HepG2 (cell line): ENCODE measurements around the gene VAMP2. TPM values are rescaled to one million over a fixed set of nuclear protein-coding genes. Genes with fewer than 3 reads are reported as not detected.

Experiments
- CENPT ChIP-seq: sonication (generic); formaldehyde crosslinking; IDR thresholded peaks from 2 replicates; pipeline ENCODE4 v1.8.0; 2022; ENCODE audit warnings: low read depth, mild to moderate bottlenecking, moderate library complexity, missing genetic modification reagents
- FOSL2 ChIP-seq: sonication (generic); formaldehyde crosslinking; IDR thresholded peaks from 2 replicates; pipeline ENCODE4 v1.4.0; 2020; ENCODE audit warnings: missing genetic modification reagents
- SOX6 ChIP-seq, 2 experiments: fragments of 450-650 bp in 1 of 2; sonication (generic) in 1 of 2; formaldehyde crosslinking in 1 of 2; IDR thresholded peaks; 2 replicates each; pipeline versions ENCODE4 v1.4.0 to v1.6.1; 2017 to 2020; ENCODE audit warnings: antibody characterized with exemption in 1 of 2, mild to moderate bottlenecking in 1 of 2, missing genetic modification reagents in 1 of 2
- TEAD2 ChIP-seq: sonication (generic); formaldehyde crosslinking; IDR thresholded peaks from 2 replicates; pipeline ENCODE4 v1.9.0; 2021; ENCODE audit warnings: missing genetic modification reagents
- ZNF121 ChIP-seq: sonication (generic); formaldehyde crosslinking; IDR thresholded peaks from 2 replicates; pipeline ENCODE4 v1.5.0; 2020; ENCODE audit warnings: mild to moderate bottlenecking, missing genetic modification reagents
- ZNF333 ChIP-seq: sonication (generic); formaldehyde crosslinking; IDR thresholded peaks from 2 replicates; pipeline ENCODE4 v1.4.0; 2020; ENCODE audit warnings: mild to moderate bottlenecking, missing genetic modification reagents, borderline replicate concordance
- ZNF501 ChIP-seq: sonication (generic); formaldehyde crosslinking; IDR thresholded peaks from 2 replicates; pipeline ENCODE4 v1.5.1; 2020; ENCODE audit warnings: mild to moderate bottlenecking, moderate library complexity, missing genetic modification reagents
- ZNF788 ChIP-seq: sonication (generic); formaldehyde crosslinking; IDR thresholded peaks from 2 replicates; pipeline ENCODE4 v1.5.0; 2020; ENCODE audit warnings: mild to moderate bottlenecking, missing genetic modification reagents, borderline replicate concordance
- polyA plus RNA-seq, 8 experiments: library from polyadenylated mRNA; depleted of rRNA in 3 of 8; stranded (reverse) in 7 of 8; unstranded in 1 of 8; fragments of >200 nt; fragmentation: Illumina TruSeq in 4 of 8; extraction: Trizol in 4 of 8; gene quantifications; 2 replicates each; pipeline versions ENCODE4 v1.2.1 to v1.2.3, GENCODE V29; 2011 to 2016; ENCODE audit warnings: low read depth in 4 of 8, missing spikeins in 1 of 8, mixed read lengths in 1 of 8; ENCODE audit not compliant: insufficient read depth in 1 of 8
- total RNA-seq, 5 experiments: library from RNA; depleted of rRNA; stranded (reverse); fragments of >200 nt; fragmentation: Illumina TruSeq; extraction: Trizol; gene quantifications; 2 replicates each; pipeline ENCODE4 v1.2.3, GENCODE V29; 2016; ENCODE audit warnings: low read depth in 1 of 5
- TF ChIP-seq, protein P1 (sequence below): sonication (generic); formaldehyde crosslinking; IDR thresholded peaks from 2 replicates; pipeline ENCODE4 v1.5.1; 2020; ENCODE audit warnings: missing genetic modification reagents, mild to moderate bottlenecking, borderline replicate concordance
- TF ChIP-seq, protein P2 (sequence below): IDR thresholded peaks from 2 replicates; pipeline ENCODE4 v1.6.1; 2016; ENCODE audit warnings: low read depth, control low read depth
- TF ChIP-seq, protein P3 (sequence below): sonication (generic); formaldehyde crosslinking; IDR thresholded peaks from 2 replicates; pipeline ENCODE4 v1.5.1; 2020; ENCODE audit warnings: missing genetic modification reagents, mild to moderate bottlenecking, borderline replicate concordance
- TF ChIP-seq, protein P4 (sequence below): sonication (generic); formaldehyde crosslinking; IDR thresholded peaks from 2 replicates; pipeline ENCODE4 v1.4.0; 2020; ENCODE audit warnings: mild to moderate bottlenecking, missing genetic modification reagents, borderline replicate concordance
- TF ChIP-seq, protein P5 (sequence below): sonication (generic); formaldehyde crosslinking; IDR thresholded peaks from 2 replicates; pipeline ENCODE4 v1.9.0; 2022; ENCODE audit warnings: missing genetic modification reagents, mild to moderate bottlenecking, borderline replicate concordance

VAMP2 gene
- total and polyA plus RNA-seq, 2 of the 13 experiments (the other 11 are each of a cell fraction or from before 2014, with no cell fraction given): 3.9 to 17.2 TPM

DNA sequence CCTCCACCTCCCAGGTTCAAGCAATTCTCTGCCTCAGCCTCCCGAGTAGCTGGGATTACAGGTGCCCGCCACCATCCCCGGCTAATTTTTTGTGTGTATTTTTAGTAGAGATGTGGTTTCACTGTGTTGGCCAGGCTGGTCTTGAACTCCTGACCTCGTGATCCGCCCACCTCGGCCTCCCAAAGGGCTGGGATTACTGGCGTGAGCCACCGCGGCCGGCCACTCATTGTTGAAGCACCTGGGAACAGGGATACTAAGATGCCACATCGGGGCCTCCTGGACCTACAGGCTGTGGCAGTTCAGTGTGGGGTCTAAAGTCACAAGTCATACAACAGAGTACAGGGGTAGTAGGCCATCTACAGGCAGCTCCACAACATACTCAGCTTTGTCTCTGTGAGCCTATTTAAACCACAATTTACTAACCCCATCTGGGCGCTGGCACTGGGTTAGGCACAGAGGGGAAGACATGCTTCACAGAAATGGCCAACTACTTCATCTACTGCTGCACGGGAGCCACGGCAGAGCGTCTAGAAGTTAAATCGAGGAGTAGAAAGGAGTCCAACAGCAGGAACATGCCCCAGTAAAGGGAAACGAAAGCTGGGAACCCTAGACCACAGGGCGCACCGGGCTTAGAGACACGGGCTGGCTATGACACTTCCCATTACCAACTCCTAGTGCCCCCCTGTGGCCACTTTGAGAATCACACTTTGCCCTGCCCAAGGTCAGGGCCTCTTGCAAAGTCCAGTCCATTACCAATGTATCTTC is 4.3 kb downstream of the VAMP2 start (continued):
- TF ChIP-seq SOX6 (IDR thresholded peaks at IDR 0.05): no peak
- peak; percentile 36; the same call in 1 of the 2 replicates for TF ChIP-seq SOX6 (CRISPR knock-in tag; IDR thresholded peaks at IDR 0.05)
- TF ChIP-seq ZNF121: no peak
- 0 out of 2 replicates have a peak, but pooled peaks have one; percentile 32 for TF ChIP-seq FOSL2
- TF ChIP-seq, protein P1, sequence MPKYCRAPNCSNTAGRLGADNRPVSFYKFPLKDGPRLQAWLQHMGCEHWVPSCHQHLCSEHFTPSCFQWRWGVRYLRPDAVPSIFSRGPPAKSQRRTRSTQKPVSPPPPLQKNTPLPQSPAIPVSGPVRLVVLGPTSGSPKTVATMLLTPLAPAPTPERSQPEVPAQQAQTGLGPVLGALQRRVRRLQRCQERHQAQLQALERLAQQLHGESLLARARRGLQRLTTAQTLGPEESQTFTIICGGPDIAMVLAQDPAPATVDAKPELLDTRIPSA: no peak
- no peak for TF ChIP-seq TEAD2 (CRISPR knock-in tag)
- no peak for TF ChIP-seq CENPT (CRISPR knock-in tag)
- TF ChIP-seq ZNF788: 0 out of 2 replicates have a peak, but pooled peaks have one; percentile 17
- TF ChIP-seq ZNF501 (CRISPR knock-in tag): peak; percentile 46; the same call in 1 of the 2 replicates
- TF ChIP-seq, protein P2, sequence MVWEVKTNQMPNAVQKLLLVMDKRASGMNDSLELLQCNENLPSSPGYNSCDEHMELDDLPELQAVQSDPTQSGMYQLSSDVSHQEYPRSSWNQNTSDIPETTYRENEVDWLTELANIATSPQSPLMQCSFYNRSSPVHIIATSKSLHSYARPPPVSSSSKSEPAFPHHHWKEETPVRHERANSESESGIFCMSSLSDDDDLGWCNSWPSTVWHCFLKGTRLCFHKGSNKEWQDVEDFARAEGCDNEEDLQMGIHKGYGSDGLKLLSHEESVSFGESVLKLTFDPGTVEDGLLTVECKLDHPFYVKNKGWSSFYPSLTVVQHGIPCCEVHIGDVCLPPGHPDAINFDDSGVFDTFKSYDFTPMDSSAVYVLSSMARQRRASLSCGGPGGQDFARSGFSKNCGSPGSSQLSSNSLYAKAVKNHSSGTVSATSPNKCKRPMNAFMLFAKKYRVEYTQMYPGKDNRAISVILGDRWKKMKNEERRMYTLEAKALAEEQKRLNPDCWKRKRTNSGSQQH (CRISPR knock-in tag): no peak
- TF ChIP-seq, protein P3, sequence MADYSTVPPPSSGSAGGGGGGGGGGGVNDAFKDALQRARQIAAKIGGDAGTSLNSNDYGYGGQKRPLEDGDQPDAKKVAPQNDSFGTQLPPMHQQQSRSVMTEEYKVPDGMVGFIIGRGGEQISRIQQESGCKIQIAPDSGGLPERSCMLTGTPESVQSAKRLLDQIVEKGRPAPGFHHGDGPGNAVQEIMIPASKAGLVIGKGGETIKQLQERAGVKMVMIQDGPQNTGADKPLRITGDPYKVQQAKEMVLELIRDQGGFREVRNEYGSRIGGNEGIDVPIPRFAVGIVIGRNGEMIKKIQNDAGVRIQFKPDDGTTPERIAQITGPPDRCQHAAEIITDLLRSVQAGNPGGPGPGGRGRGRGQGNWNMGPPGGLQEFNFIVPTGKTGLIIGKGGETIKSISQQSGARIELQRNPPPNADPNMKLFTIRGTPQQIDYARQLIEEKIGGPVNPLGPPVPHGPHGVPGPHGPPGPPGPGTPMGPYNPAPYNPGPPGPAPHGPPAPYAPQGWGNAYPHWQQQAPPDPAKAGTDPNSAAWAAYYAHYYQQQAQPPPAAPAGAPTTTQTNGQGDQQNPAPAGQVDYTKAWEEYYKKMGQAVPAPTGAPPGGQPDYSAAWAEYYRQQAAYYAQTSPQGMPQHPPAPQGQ (CRISPR knock-in tag): no peak
- TF ChIP-seq, protein P4, sequence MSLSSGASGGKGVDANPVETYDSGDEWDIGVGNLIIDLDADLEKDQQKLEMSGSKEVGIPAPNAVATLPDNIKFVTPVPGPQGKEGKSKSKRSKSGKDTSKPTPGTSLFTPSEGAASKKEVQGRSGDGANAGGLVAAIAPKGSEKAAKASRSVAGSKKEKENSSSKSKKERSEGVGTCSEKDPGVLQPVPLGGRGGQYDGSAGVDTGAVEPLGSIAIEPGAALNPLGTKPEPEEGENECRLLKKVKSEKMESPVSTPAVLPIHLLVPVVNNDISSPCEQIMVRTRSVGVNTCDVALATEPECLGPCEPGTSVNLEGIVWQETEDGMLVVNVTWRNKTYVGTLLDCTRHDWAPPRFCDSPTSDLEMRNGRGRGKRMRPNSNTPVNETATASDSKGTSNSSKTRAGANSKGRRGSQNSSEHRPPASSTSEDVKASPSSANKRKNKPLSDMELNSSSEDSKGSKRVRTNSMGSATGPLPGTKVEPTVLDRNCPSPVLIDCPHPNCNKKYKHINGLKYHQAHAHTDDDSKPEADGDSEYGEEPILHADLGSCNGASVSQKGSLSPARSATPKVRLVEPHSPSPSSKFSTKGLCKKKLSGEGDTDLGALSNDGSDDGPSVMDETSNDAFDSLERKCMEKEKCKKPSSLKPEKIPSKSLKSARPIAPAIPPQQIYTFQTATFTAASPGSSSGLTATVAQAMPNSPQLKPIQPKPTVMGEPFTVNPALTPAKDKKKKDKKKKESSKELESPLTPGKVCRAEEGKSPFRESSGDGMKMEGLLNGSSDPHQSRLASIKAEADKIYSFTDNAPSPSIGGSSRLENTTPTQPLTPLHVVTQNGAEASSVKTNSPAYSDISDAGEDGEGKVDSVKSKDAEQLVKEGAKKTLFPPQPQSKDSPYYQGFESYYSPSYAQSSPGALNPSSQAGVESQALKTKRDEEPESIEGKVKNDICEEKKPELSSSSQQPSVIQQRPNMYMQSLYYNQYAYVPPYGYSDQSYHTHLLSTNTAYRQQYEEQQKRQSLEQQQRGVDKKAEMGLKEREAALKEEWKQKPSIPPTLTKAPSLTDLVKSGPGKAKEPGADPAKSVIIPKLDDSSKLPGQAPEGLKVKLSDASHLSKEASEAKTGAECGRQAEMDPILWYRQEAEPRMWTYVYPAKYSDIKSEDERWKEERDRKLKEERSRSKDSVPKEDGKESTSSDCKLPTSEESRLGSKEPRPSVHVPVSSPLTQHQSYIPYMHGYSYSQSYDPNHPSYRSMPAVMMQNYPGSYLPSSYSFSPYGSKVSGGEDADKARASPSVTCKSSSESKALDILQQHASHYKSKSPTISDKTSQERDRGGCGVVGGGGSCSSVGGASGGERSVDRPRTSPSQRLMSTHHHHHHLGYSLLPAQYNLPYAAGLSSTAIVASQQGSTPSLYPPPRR: no peak
- TF ChIP-seq, protein P5, sequence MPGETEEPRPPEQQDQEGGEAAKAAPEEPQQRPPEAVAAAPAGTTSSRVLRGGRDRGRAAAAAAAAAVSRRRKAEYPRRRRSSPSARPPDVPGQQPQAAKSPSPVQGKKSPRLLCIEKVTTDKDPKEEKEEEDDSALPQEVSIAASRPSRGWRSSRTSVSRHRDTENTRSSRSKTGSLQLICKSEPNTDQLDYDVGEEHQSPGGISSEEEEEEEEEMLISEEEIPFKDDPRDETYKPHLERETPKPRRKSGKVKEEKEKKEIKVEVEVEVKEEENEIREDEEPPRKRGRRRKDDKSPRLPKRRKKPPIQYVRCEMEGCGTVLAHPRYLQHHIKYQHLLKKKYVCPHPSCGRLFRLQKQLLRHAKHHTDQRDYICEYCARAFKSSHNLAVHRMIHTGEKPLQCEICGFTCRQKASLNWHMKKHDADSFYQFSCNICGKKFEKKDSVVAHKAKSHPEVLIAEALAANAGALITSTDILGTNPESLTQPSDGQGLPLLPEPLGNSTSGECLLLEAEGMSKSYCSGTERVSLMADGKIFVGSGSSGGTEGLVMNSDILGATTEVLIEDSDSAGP: no peak
- no peak for TF ChIP-seq ZNF333 (CRISPR knock-in tag)
